ENCODE data around the gene DGKZ. TPM values are rescaled to one million over a fixed set of nuclear protein-coding genes. Genes with fewer than 3 reads are reported as not detected.
"Not testable (repeated sequence)": the region's sequence is repeated elsewhere in the genome, so short reads cannot be mapped to it uniquely, and the experiment has no call there.

The DGKZ gene
- total RNA-seq, 4 donors from 2014 or later: 41.2 to 105 (median 49.6) TPM

GRCh38 chr11:46302866-46303265, 44.4 kb upstream of the DGKZ start:
- peaks cover 0 to under 1% (median 0%) of the 10 kb centered on the region in 4 donors for H3K4me1 ChIP-seq
- H3K4me3 ChIP-seq: no peak overlapping the region
- no peak for DNase-seq (ENCODE audit: low spot score in 2 of 2)
- TF ChIP-seq EP300 (IDR thresholded peaks at IDR 0.05) (no peak), CTCF (IDR thresholded peaks at IDR 0.05) (no peak), POLR2A (IDR thresholded peaks at IDR 0.05) (no peak)
- H3K27ac ChIP-seq: no peak overlapping the region
- H3K9me3 ChIP-seq: no peaks in the 10 kb centered on the region
- WGBS, 2 donors: 66 to 75% methylated on average over 7 of the region's 7 CpGs
- H3K27me3 ChIP-seq: peaks cover 0 to 5% of the 10 kb centered on the region in 2 donors
- H3K36me3 ChIP-seq: no peaks in the 10 kb centered on the region

GRCh38 chr11:46304036-46304435, 43.2 kb upstream of the DGKZ start:
- H3K27ac ChIP-seq; H3K36me3 ChIP-seq; H3K4me3 ChIP-seq; H3K4me1 ChIP-seq; H3K27me3 ChIP-seq; DNase-seq (ENCODE audit: low spot score in 2 of 2); H3K9me3 ChIP-seq: not testable (repeated sequence)
- 85% methylated on average over 12 of the region's 12 CpGs for WGBS, 2 donors

GRCh38 chr11:46304605-46305179, 42.6 kb upstream of the DGKZ start:
- 85 to 90% methylated on average over 10 of the region's 10 CpGs for WGBS, 2 donors
- peaks cover 0 to 11% (median 0%) of the 10 kb centered on the region in 4 donors for H3K4me1 ChIP-seq
- H3K4me3 ChIP-seq: no peak overlapping the region
- TF ChIP-seq CTCF (IDR thresholded peaks at IDR 0.05) (no peak), POLR2A (IDR thresholded peaks at IDR 0.05) (no peak), EP300 (IDR thresholded peaks at IDR 0.05) (no peak)
- DNase-seq (ENCODE audit: low spot score in 2 of 2): no peak
- H3K36me3 ChIP-seq: no peaks in the 10 kb centered on the region
- no peaks in the 10 kb centered on the region for H3K27me3 ChIP-seq
- H3K27ac ChIP-seq: no peak overlapping the region
- no peaks in the 10 kb centered on the region for H3K9me3 ChIP-seq

- TF ChIP-seq EP300 (IDR thresholded peaks at IDR 0.05): no peak
- TF ChIP-seq POLR2A (IDR thresholded peaks at IDR 0.05): no peak
- TF ChIP-seq CTCF (IDR thresholded peaks at IDR 0.05): no peak
- Histone ChIP-seq H3K9me3 (no peaks in the 10 kb centered on the region), H3K27me3 (no peaks in the 10 kb centered on the region), H3K27ac (no peak overlapping the region), H3K4me3 (no peak overlapping the region), H3K4me1 (peaks cover 0 to 11% (median 0%) of the 10 kb centered on the region in 4 donors), H3K36me3 (no peaks in the 10 kb centered on the region)
- DNase-seq (ENCODE audit: low spot score in 2 of 2): no peak
- WGBS, 2 donors: 65 to 71% methylated on average over 6 of the region's 6 CpGs
Observed at GRCh38 chr11:46305295-46305694, 42.0 kb upstream of the DGKZ start.

- no peak for TF ChIP-seq POLR2A (IDR thresholded peaks at IDR 0.05)
- TF ChIP-seq CTCF (IDR thresholded peaks at IDR 0.05): no peak
- no peak for TF ChIP-seq EP300 (IDR thresholded peaks at IDR 0.05)
- peaks cover 0 to 11% (median 0%) of the 10 kb centered on the region in 4 donors for H3K4me1 ChIP-seq
- WGBS, 2 donors: 69 to 73% methylated on average over 5 of the region's 5 CpGs
- no peaks in the 10 kb centered on the region for H3K36me3 ChIP-seq
- DNase-seq (ENCODE audit: low spot score in 2 of 2): no peak
- no peak overlapping the region for H3K4me3 ChIP-seq
- H3K27ac ChIP-seq: no peak overlapping the region
- no peaks in the 10 kb centered on the region for H3K27me3 ChIP-seq
- no peaks in the 10 kb centered on the region for H3K9me3 ChIP-seq
Observed at GRCh38 chr11:46306296-46306853, 40.9 kb upstream of the DGKZ start.
